K562 (cell line): Measurements from ENCODE around the gene TRMT10A. TPM values are rescaled to one million over a fixed set of nuclear protein-coding genes. Genes with fewer than 3 reads are reported as not detected.

Experiments
- ATAC-seq: fragments of 200-7000 bp; cut with Tn5 transposase; 3 replicates; pipeline ENCODE4 v1.9.1; 2020; ENCODE audit warnings: moderate library complexity
- BruUV-seq: library from RNA; stranded (reverse); fragments of 400-500 nt; replicated peaks from 2 replicates; lab custom pipeline; 2021; lab: Mats Ljungman, UMichigan
- CTCF ChIA-PET: fragments of 300-600 bp; formaldehyde crosslinking; extraction: SDS; loops from one replicate; lab custom pipeline; 2021; ENCODE audit warnings: low intra/inter-chr PET ratio; lab: Yijun Ruan, JAX
- POLR2A ChIA-PET: fragments of 300-600, 350-650 bp; sonication (Branson Sonifier 250); formaldehyde crosslinking; extraction: SDS; loops from one replicate; lab custom pipeline; 2021; ENCODE audit warnings: antibody characterized with exemption, inconsistent platforms; lab: Yijun Ruan, JAX
- DNase-seq, 4 experiments: peaks; one replicate each; pipeline versions ENCODE4 v3.0.0 to v3.0.0-alpha.2; 2011 to 2018; ENCODE audit warnings: low spot score in 3 of 4, mixed read lengths in 3 of 4; ENCODE audit errors: extremely low read depth in 1 of 4
- FAIRE-seq: peaks from 2 replicates; lab custom pipeline; 2011; peaks lifted over from hg19 to GRCh38; lab: Jason Lieb, UNC
- H2AFZ ChIP-seq: 2 replicates; pipeline ENCODE4 v1.6.0; 2011; ENCODE audit warnings: low read depth, low read length, control low read depth, inconsistent platforms
- H3K27ac ChIP-seq: fragments of 200-600 bp; 3 replicates; pipeline ENCODE4 v1.8.0; 2011; ENCODE audit warnings: low read depth, mild to moderate bottlenecking, control low read depth, inconsistent platforms, low read length, moderate library complexity, mixed read lengths; ENCODE audit errors: extremely low read depth
- H3K27me3 ChIP-seq, 2 experiments: fragments of 300-600 bp in 1 of 2; 2 replicates in 1 of 2; 3 replicates in 1 of 2; pipeline versions ENCODE4 v1.6.0 to v1.8.0; 2011; ENCODE audit warnings: inconsistent platforms in 2 of 2, low read length in 2 of 2, mild to moderate bottlenecking in 1 of 2, mixed read lengths in 1 of 2, moderate library complexity in 1 of 2; ENCODE audit not compliant: control insufficient read depth in 2 of 2, insufficient read depth in 2 of 2
- H3K36me3 ChIP-seq: fragments of 300-600 bp; 3 replicates; pipeline ENCODE4 v1.8.0; 2011; ENCODE audit warnings: mild to moderate bottlenecking, low read length, inconsistent platforms; ENCODE audit not compliant: control insufficient read depth, insufficient read depth
- H3K4me1 ChIP-seq, 2 experiments: fragments of 200-600 bp in 1 of 2; replicated peaks in 1 of 2; 2 replicates in 1 of 2; 3 replicates in 1 of 2; pipeline versions ENCODE4 v1.5.1 to v1.8.0; 2011; ENCODE audit warnings: inconsistent platforms in 2 of 2, low read length in 2 of 2, mild to moderate bottlenecking in 1 of 2, mixed read lengths in 1 of 2, moderate library complexity in 1 of 2; ENCODE audit not compliant: control insufficient read depth in 2 of 2, insufficient read depth in 2 of 2
- H3K4me2 ChIP-seq: 2 replicates; pipeline ENCODE4 v1.6.1; 2011; ENCODE audit warnings: low read length, control low read depth, inconsistent platforms, mixed read lengths; ENCODE audit not compliant: insufficient read depth
- H3K4me3 ChIP-seq: fragments of 200-600 bp; sonication (generic), shearing (Covaris generic); 2 replicates; pipeline ENCODE4 v1.5.1; 2016; ENCODE audit warnings: control low read depth, inconsistent platforms
- H3K79me2 ChIP-seq: fragments of 200-600 bp; 3 replicates; pipeline ENCODE4 v1.8.0; 2011; ENCODE audit warnings: low read length, inconsistent platforms; ENCODE audit not compliant: control insufficient read depth, insufficient read depth
- H3K9ac ChIP-seq, 2 experiments: 2 replicates each; pipeline versions ENCODE4 v1.6.0 to v1.6.1; 2011; ENCODE audit warnings: low read depth in 2 of 2, low read length in 2 of 2, control low read depth in 1 of 2, inconsistent platforms in 1 of 2, mild to moderate bottlenecking in 1 of 2, mixed read lengths in 1 of 2; ENCODE audit not compliant: insufficient read depth in 1 of 2
- H3K9me1 ChIP-seq: one replicate; pipeline ENCODE4 v1.6.0; 2011; ENCODE audit warnings: inconsistent platforms, mild to moderate bottlenecking, low read length, moderate library complexity; ENCODE audit not compliant: control insufficient read depth, insufficient read depth
- H3K9me3 ChIP-seq: replicated peaks from 2 replicates; pipeline ENCODE4 v1.5.1; 2011; ENCODE audit warnings: low read depth, low read length, inconsistent platforms; ENCODE audit not compliant: control insufficient read depth, insufficient read depth
- H4K20me1 ChIP-seq: replicated peaks from 2 replicates; pipeline ENCODE4 v1.6.1; 2011; ENCODE audit warnings: low read length, inconsistent platforms, mixed read lengths; ENCODE audit not compliant: control insufficient read depth, insufficient read depth
- BHLHE40 ChIP-seq: IDR thresholded peaks from 2 replicates; pipeline ENCODE4 v1.6.1; 2011; ENCODE audit warnings: low read length, improper control_type of control experiment
- CBFB ChIP-seq: sonication (generic); formaldehyde crosslinking; IDR thresholded peaks from 2 replicates; pipeline ENCODE4 v1.4.0; 2020; ENCODE audit warnings: mild to moderate bottlenecking, missing genetic modification reagents
- ETS2 ChIP-seq: IDR thresholded peaks from 2 replicates; pipeline ENCODE4 v1.6.1; 2016; ENCODE audit warnings: borderline replicate concordance, missing genetic modification characterization, mild to moderate bottlenecking, moderate library complexity, missing compliant biosample characterization; ENCODE audit not compliant: poor library complexity, severe bottlenecking
- FOSL1 ChIP-seq: fragments of 200-800 bp; sonication (Bioruptor generic); conservative IDR thresholded peaks from 2 replicates; pipeline ENCODE4 v1.6.1; 2016; ENCODE audit warnings: missing genetic modification characterization, missing compliant biosample characterization
- HSF4 ChIP-seq: fragments of 250-450 bp; sonication (Bioruptor Pico); IDR thresholded peaks from 2 replicates; pipeline ENCODE4 v2.1.2; 2022; ENCODE audit warnings: mild to moderate bottlenecking, moderate library complexity, borderline replicate concordance
- KDM5B ChIP-seq: fragments of 200-600 bp; sonication (generic); IDR thresholded peaks from 2 replicates; pipeline ENCODE4 v1.6.1; 2012; ENCODE audit warnings: low read depth, mild to moderate bottlenecking, moderate library complexity, low read length, control low read depth, inconsistent platforms; ENCODE audit not compliant: insufficient replicate concordance
- OTX1 ChIP-seq: fragments of 450-650 bp; formaldehyde crosslinking; IDR thresholded peaks from 2 replicates; pipeline ENCODE4 v1.4.0; 2022; ENCODE audit warnings: mild to moderate bottlenecking
- PRMT5 ChIP-seq: sonication (generic); formaldehyde crosslinking; IDR thresholded peaks from 2 replicates; pipeline ENCODE4 v1.5.0; 2020; ENCODE audit warnings: missing genetic modification reagents
- STAT5B ChIP-seq: fragments of 250-450 bp; sonication (Bioruptor Pico); IDR thresholded peaks from 2 replicates; pipeline ENCODE4 v1.8.0; 2021; ENCODE audit warnings: mild to moderate bottlenecking, inconsistent platforms
- WGBS: fragments of 100-300 bp; shearing (Covaris generic); methylation state at CpG from one replicate; pipeline ENCODE4 v1.1.6; 2016; ENCODE audit warnings: low coverage, mixed read lengths; ENCODE audit not compliant: insufficient coverage; ENCODE audit errors: missing lambda C conversion rate; 5-methylcytosine and 5-hydroxymethylcytosine counted together
- in situ Hi-C: fragments of 300-500 bp; cut with MboI; formaldehyde crosslinking; loops from 4 replicates; pipeline ENCODE4 v1.15.0; 2018; ENCODE audit warnings: inconsistent platforms, mixed read lengths
- intact Hi-C: fragments of 100-400 bp; cut with micrococcal nuclease; formaldehyde crosslinking; loops from 2 replicates; pipeline ENCODE4 v1.14.2; 2022
- polyA plus RNA-seq, 8 experiments: library from polyadenylated mRNA; depleted of rRNA in 4 of 8; stranded (reverse) in 5 of 8; unstranded in 3 of 8; fragments of >200 nt; fragmentation: Nextera tagmentation in 2 of 8; fragmentation: Illumina TruSeq in 1 of 8; extraction: Ambion mirVana in 2 of 8; extraction: Trizol in 1 of 8; gene quantifications; 2 replicates each; pipeline versions ENCODE4 v1.2.1 to v1.2.3, GENCODE V29; 2011 to 2014; ENCODE audit warnings: inconsistent platforms in 1 of 8, missing spikeins in 1 of 8
- total RNA-seq, 7 experiments: library from RNA; depleted of rRNA in 6 of 7; stranded (reverse); fragments of >200 nt in 6 of 7; fragmentation: Illumina TruSeq in 2 of 7; extraction: Trizol in 2 of 7; gene quantifications; 2 replicates each; pipeline versions ENCODE4 v1.2.1 to v1.2.3, GENCODE V29; 2011 to 2021; ENCODE audit warnings: low replicate concordance in 1 of 7

TRMT10A gene
- total and polyA plus RNA-seq, 9 of the 15 experiments (the other 6 are each of a cell fraction or from before 2014, with no cell fraction given), result 6.5 to 16.1 (median 12.7) TPM

- no peak within 1 kb of the TSS for H3K27ac ChIP-seq
- no peak within 1 kb of the TSS for H3K4me2 ChIP-seq
- TF ChIP-seq CBFB (CRISPR knock-in tag) (no peak), HSF4 (CRISPR knock-in tag) (no peak), FOSL1 (tag) (no peak), BHLHE40 (no peak), ETS2 (tag) (no peak), STAT5B (CRISPR knock-in tag) (no peak), KDM5B (no peak), OTX1 (CRISPR knock-in tag) (no peak), PRMT5 (CRISPR knock-in tag) (no peak)
- H3K9ac ChIP-seq, result no peak within 1 kb of the TSS
- no peaks in the 10 kb centered on the region for H3K36me3 ChIP-seq
- CTCF ChIA-PET, result no interaction called here
- peaks cover 0 to 4% of the 10 kb centered on the region in 2 experiments; a peak in 1 of 5 replicates for H3K27me3 ChIP-seq
- in situ Hi-C loops, result no loop called here
- ATAC-seq (no peak), DNase-seq (no peak), FAIRE-seq (no peak)
- WGBS, result 13% methylated on average over 3 of the region's 3 CpGs
- POLR2A ChIA-PET, result interaction anchor here (0.6 to 1.0 kb wide), 2 partner anchors 11 to 18 kb away, joined by 3 to 4 read pairs; partner anchors contain the start of gene TRMT10A
- H3K4me1 ChIP-seq, result no peaks in the 10 kb centered on the region
- H3K9me3 ChIP-seq, result no peaks in the 10 kb centered on the region
- H3K4me3 ChIP-seq, result no peak within 1 kb of the TSS
- H3K9me1 ChIP-seq, result no peaks in the 10 kb centered on the region
- H2AFZ ChIP-seq, result peak within 1 kb of the TSS; percentile 38; the same call in 1 of the 2 replicates
- H3K79me2 ChIP-seq, result no peaks in the 10 kb centered on the region
- intact Hi-C loops, result no loop called here
- H4K20me1 ChIP-seq, result no peaks in the 10 kb centered on the region
- no TSS peak for BruUV-seq
Measured at GRCh38 chr4:99574530-99575324, 10.9 kb upstream of the TRMT10A start, which contains the start of gene MTTP. MTTP (plus strand) TSS chr4:99574824; CDS start chr4:99574910, 86 bp downstream.
